ENCODE data around the gene DUSP15.
A peak's percentile ranks its signal among the peaks of the same experiment; 100 is the strongest.

DUSP15 gene

DNA sequence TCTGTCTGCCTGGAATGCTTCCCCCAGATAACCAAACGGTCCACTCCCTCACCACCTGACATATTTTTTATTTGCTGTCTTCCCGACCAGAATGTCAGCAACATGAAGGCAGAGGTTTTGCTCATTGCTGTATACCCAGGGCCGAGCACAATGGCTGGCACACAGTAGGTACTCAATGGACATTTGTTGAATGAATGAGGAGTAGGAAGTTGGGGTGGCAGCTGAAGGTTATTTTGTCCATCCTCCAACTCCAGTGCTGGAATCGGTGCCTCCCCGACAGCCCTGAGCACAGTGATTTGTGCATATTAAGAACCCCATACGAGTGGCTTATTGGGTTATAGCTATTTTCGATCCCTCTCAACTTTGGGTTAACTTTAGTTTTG, 10.3 kb downstream of the DUSP15 start:
- DNase-seq = no peak

DNA sequence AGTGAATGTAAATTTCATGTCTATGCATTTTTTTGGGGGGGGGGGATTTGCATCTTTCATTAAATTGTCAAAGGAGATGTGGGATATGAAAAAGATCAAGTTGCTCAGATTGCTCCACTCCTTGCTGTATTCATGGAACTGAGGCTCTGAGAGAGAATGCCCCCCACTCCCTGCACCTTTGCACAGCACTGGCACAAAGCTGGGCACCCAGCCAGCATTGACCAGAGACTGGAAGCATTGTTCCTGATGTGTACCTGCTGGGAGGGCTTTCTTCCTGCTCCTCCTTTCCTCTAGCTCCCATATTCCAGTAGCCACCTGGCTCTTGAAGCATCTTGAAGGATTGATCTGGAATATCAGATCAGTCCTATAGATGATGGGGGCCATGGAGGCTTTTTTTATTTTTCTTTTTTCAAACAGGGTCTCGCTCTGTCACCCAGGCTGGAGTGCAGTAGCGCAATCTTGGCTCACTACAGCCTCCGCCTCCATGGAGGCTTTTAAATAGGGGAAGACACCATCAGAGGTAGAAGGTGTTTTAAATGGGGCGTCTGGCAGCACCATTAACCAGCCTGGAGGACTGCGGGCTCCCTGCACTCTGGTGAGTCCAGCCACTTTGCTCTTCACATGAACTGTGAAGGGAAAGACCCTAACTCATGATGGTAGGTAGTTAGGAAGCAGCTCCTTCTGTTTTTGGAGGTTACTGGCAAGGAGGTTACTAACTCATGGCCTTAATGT, 10.9 kb downstream of the DUSP15 start:
- no peak for DNase-seq

DNA sequence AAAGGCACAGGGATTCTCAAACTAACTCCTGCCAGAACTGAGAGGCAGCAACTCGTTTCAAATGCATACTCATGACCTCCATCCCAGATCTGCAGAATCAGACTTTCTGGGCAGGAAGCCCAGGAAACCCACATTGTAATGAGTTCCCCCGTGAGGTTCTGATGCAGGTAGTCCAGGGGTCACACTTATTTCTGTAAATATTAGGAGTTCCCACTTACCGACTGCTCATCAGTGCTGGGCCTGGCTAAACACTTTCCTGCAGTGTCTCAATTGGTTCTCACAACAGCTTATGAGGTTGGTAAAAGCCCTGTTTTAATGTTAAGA, 11.6 kb downstream of the DUSP15 start:
- no peak for DNase-seq

DNA sequence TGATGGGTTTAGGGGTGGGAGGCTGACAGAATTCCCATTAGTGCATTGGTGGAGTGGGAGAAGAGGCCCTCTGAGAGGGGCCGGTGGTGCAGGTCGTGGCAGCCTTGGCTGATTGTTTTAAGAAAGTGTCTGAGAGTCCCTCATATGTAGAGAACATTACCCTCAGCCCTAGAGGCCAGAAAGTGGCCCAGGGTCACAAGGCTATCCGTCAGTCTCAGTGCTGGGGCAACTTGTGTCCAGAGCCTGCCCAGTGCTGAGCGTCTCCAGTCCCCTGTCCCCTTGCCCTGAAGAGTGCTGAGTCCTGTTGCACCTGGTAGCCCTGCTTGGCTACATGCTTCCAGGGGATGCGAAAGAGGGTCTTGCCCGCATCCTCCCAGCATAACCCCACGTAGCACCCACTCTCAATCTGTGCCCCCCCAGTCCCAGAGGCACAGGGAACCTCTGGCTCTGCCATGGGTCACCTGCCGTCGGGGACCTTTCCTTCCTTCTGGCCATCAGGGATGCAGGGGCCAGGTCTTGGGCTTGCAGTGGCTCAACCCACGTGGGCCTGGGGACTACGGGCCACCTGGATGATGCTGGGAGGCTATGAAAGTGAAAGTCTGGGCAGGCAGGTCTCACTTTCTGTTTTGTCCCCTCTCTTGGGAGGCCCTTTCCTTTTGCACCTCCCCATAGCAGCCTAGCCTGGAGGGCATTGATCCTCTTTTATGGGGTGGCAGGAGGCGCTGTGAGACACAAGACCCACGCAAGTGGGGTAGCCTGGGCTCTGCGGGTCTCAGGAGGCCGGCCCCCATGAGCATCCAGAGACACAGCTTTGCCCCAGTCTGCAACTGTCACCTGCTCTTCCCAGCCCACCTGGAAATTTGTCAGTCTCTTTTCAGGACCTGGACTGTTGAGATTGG, 12.2 kb downstream of the DUSP15 start:
- no peak for DNase-seq

DNA sequence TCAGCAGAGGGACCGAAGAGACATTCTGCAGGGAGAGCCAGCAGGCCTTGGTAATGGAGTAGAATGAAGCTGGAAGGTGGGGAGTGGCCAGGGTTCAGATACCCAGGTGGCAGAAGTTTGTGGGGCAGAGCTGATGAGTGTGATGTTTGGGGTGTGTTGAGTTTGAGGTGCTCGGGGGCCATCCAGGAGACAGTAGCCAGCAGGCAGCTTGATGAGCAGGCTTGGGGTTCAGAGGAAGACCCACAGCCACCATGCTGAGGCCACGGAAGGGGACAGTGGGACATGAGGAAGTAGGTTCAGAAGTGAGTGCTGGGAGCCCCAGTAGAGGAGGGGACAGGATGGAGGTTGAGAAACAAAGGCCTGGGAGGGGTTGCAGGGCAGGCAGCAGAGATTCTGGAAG, 13.8 kb downstream of the DUSP15 start:
- no peak for DNase-seq

DNA sequence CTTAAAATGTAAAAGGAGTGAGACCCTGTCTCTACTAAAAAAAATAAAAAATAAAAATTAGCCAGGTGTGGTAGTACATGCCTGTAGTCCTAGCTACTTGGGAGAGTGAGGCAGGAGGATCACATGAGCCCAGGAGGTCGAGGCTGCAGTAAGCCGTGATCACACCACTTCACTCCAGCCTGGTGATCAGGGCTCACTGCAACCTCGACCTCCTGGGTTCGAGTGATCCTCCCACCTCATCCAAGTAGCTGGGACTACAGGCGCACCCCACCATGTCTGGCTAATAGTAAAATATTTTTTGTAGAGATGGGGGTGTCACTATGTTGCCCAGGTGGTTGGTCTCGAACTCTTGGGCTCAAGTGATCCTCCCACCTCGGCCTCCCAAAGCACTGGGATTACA, 16.8 kb downstream of the DUSP15 start:
- DNase-seq = no peak

DNA sequence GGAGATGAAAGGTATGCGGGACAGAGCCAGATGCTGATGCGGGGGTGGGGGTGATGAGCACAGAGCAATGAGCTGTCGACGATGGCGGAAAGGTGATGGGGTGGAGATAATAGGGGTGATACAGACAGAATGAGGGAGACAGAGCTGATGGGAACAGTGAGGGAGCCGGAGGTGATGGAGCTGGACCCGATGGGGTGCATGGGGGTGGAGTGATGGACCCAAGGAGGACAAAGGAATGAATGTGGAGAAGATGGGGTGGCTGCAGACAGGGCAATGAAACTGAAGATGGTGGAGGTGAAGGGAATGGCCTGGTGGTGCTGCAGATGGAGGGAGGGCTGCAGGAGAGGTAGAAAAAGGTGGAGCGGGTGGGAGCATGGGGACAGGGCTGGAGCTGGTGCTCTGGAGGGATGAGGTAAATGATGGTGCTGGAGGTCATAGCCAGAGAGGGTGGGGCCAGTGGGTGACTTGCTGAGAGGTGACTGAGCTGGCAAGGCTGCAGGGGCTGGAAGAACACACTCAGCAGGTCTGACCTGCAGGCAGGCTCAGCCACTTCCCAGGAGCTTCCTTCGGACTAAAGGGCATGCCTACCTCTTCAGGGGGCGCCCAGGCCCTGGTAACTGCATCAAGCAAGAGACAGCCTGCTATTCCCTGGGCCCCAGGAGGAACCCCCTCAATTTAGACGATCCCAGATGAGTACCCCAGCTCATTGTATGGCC, 18.9 kb downstream of the DUSP15 start:
- no peak for DNase-seq

DNA sequence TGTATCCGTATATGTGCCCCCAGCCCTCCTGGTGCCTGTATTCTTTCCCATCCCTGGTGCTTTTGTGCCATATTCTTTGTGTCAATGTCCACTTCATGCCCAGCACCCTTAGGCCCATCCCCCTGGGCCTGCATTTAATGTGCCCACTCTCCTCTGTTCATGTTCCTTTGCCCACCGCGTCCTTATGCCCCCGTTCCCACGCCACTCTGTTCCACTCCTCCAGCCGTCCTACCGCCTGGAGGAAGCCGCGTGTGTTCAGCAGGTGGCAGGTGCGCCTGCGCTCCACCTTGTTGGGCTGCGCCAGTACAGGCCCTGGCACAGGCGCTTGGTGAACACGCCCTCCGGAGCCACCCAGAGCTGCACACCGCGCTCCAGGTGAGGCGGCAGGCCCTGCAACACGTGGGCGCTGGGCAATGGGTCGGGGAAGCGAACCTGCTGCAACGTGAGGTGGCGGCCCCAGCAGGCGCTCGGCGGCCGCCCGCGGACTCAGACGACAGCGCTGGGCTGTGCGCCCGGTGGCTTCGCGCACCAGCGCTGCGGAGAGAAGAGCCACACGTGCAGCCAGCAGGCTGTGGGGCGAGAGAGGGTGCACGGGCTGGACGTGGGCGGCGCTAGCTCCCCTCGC, 20.9 kb downstream of the DUSP15 start:
- peak; percentile 45 for DNase-seq

DNA sequence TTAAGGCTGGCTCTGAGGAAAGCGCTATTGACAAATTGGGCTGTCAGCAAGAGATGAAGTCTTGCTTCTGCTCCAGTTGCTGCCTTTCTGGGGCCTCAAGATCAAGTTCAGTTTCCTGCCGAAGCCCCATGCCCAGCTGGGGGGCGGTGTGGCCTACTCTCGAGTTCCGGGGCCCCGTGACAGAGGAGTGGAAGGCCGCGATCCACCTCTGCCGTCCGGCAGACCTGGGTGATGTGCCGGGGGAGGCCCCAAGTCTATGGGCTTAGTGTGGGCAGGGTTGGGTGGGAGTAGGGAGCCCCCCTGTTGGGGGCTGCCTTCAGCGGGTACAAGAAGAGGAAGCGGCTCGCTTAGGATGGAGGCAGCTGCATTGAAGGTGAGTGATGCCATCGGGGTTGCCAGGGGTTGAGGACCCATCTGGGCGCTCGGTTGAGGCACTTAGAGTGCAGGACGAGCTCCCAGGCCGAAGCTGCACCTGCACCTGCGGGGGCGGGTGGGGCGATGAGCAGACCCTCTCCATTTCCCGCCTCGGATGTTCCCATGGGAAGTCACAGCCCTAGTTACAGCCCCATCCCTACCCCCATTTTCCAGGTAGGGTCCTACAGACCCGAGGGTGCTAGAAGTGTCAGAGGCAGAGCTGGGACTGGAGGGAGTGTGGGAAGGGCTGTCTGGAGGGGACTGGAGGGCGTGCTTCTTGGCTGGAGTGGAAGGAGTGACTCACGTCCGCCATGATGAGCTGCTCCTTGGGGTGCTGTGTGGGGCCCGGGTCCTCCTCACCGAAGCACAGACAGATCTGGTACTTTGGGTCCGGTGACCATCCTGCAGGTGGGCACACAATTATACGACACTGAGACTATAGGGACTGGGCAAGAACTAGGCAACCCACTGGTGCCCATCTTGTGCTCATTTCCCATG, 22.0 kb downstream of the DUSP15 start:
- DNase-seq = no peak

DNA sequence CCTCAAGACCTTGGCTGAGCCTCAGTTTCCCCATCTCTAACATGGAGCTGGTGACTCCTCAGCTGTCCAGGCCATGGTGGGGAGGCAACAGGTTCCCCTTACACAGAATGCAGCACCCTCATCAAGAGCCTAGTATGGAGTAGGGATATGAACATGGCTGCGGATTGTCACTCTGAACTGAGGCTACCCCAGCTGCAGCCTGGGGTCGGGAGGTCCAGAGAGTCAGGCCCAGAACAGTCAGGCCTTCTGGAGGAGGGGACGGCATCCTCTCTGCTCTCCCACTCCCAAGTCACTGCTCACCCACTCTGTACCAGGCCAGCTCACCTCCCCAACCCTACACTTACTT, 23.6 kb downstream of the DUSP15 start:
- no peak for DNase-seq

DNA sequence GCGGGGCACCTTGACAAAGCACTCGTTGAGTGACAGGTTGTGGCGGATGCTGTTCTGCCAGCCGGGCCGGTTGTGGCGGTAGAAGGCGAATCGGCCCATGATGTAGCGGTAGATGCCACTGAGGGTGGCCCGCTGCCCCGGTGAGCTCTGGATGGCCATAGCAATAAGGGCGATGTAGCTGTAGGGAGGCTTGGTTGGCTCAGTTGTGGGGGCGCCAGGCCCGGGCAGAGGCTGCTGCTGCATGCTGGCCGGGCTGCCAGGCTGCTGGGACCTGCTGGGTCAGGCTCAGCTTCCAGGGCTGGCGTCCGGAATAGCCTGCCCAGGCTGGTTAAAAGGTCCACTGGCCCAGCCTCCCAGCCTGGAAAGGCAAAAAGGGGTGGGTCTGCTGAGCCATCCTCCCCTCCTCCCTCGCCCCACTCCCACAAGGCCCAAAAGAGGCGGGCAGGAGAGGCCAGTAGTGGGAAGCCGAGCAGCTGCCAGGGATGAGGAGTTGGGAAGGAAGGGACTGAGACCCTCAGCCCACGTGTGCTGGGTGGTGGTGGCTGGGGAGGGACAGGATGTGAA, 24.9 kb downstream of the DUSP15 start, which contains the start of gene FOXS1:
Gene FOXS1, minus strand, starts transcription at position 305 of the 564 bp plus-strand sequence. Its CDS starts 62 bp downstream, at position 243.
- no peak for DNase-seq

DNA sequence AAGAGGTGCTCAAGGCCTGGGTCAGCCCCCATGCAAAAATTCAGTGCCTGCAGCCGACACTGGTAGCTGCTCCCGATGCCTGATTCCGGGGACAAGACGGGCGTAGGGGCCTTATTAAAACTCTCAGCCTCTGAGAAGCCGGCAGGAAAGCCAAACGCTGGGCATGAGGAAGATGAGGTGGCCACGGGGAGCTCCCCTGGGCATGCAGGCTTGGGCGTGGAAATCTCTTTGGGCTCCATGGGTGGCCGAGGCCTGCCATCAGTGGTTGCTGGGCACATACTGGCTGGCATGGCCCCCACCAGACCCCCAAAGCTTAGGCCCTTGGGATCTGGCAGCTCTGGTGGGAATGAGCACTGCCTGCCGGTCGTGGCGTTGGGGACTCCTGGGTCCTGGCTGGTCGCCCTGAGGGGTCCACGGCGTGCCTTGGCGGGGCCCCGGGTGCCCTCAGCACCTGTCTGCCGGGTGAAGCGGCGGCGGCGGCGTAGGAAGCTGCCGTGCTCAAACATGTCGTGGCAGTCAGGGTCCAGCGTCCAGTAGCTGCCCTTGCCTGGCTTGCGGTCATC, 25.5 kb downstream of the DUSP15 start:
- DNase-seq = no peak

DNA sequence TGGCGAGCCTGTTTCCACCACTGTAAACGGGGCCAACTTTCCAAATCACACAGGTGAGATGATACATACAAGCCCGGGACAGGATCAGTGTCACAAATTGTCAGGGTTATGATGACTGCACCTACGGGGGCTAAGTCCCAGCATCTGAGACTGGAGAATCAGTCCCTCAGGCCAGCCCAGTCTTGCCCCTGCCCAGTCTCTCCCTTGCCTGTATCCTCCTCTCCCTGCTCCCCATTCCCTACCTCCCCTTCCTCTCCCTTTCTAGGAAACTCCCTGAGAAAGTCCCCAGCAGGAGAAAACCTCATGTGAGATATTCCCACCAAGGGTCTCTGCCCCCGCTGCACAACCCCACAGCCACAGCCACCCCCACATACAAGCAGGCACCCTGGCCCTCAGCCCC, 26.4 kb downstream of the DUSP15 start:
- no peak for DNase-seq

DNA sequence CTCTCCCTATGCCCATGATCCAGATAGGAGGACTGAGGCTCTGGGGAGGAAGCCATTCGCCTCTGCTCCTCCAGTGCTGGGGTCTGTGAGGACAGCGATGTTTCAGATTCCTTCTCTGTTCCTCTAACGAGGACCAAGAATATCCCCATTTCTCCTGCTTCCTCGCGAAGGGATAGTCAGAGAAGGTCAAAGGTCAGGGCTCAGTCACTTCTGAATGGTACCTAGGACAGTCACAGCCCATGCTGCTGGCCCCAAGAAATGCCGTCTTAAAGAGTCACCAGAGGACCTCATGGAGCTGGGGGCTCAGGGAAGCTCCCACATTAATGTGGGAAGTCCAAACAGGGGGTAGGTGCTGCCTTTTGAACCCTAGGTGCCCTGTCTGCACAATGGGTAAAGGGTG, 27.0 kb downstream of the DUSP15 start:
- DNase-seq = no peak

DNA sequence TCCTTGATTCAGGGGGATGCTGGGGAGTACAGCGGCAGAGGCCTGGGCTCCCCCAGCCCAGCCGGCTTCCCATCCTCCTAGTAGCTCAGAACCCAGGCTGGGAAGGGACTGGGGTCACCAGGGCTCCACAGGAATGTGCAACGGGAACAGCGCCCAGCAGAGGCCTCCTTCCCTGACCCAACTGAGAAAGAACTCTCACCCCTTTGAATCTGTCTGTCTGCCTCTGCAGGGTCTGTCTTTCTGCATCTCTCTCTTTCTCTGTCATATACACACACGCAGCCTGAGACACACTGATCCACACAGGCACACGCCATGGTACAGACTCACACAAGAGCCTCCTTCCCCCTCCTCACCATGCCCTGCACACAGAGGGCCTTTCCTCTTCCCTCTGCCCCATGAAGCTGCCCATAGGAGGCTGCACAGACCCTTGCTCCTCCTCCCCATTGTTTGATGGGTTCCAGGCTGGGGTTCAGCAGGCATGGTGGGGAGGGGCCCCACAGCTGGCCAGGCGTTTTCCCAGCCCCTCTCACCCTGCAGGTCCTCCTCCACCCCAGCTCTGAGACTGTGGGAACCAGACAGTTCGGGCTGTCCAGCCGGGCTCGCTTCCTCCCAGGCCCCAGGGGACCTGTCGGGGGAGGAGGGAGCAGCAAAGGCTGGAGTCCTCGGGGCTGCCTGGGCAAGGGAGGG, 27.7 kb downstream of the DUSP15 start:
- DNase-seq = no peak

DNA sequence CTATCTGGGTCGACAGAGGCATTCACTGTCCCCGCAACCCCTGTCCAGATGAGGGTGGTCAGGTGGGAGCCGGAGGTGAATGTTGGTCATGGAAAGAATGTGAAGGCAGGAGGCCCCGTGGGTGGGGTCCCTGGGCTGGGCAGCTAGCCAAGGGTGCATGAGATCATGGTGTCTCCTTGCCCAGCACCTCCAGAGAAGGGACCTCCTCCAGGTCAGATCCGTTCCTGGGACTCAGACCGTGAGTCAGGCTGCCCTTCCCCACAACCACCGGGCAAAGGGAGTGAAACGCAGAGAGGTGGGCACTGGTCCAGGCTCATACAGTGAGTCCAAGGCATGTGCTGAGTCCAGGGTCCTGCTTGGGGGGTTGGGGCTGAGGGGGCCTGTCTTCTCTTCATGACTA, 28.4 kb downstream of the DUSP15 start:
- DNase-seq = no peak

DNA sequence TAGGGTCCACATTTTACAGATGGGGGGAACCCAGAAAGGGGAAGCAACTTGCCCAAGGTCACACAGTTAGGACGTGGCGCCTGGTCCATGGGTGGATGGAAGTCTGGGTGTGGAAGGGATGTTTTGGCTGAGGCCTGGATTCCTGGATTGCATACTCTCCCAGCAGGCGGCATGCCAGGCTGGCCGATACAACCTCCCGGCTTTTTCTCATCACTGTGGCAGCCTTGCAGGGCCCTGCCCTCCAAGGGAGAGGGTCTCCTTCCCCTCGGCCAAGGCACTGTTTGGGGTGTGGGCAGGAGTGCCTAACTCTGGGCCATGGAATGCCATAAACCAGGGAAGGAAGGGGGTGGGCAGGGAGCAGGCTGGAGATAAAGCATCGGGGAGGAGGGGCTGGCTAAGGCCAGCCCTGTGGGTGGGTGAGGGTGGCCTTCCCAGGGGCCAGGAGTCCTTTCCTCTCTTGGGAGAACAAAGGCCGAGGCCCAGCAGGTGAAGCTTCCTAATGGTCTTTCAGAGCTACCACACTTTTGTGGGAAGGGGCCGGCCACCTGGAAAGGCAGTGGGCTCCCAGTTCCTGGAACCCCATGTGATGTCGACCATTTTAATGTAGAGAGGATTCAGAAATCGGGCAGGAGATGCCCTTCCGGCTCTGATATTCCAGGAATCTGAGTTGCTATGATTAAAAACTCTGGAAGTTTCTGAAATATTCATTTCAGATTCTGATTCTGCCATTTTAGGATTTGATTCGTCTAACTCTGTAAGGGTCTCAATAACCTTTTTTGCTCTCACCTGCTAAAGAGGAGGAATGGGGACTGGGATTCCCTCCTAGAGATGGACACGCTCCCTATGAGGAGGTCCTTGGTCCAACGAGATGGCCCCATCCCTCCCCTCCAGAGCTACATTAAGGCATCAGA, 29.2 kb downstream of the DUSP15 start:
- no peak for DNase-seq

DNA sequence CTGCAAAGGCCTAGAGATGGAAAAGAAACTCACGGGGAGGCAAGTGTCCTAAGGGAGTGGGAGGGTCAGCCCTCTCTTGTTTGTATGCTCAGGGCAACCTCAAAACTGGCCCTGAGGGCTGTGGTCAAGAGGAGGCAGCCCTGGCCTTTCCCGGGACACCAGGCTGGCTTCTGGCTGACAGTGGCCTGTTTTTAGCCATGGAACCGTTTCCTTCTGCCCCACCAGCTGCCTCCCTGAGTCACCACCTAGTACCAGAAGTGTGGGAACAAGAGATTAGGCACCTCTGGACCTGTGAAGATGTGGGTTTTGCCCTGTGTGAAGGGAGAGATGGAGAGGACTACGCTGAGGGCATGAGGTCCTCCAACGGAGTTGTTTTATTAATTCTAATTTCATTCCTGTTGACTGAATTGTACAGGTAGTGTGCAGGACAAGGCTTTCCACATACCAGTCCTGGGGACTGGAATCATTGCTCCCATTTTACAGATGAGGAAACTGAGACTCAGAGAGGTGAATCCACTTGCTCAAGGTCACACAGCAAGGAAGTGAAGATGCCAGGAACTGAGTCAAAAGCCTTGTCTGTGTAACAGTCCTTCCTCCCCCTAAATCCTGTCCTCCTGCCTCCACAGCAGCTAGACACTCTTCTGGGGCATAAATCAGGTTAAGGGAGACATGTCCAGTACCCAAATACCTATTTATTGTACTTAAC, 30.4 kb downstream of the DUSP15 start:
- DNase-seq = no peak

DNA sequence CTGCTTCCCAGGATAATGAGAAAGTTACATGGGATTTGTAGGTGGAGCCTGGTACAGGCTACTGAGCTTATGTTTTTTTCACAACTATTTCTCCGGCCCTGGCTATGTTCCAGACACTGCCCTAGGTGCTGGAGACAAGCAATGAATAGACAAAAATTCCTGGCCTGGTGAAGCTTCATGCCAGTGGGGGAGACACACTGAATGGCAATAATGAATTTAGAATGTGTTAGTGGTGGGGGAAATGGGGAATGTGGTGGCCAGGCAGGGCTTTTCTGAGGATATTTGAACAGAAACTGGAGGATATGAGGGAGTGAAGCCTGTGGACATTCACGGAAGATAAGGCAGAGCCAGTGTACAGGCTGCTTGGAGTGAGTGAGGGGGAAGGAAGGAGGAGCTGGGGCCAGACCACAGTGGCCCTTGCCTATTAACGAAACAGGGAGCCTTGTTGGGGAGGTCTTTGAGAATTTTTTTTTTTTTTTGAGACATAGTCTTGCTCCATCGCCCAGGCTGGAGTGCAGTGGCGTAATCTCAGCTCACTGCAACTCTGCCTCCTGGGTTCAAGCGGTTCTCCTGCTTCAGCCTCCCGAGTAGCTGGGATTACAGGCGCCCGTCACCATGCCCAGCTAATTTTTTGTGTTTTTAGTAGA, 31.6 kb downstream of the DUSP15 start:
- DNase-seq = no peak
